PC-9 (cell line): ENCODE results near the gene SAMD1. TPM values are rescaled to one million over a fixed set of nuclear protein-coding genes. Genes with fewer than 3 reads are reported as not detected.

Experiments used
- BruUV-seq: library from RNA; stranded (reverse); fragments of 400-500 nt; replicated peaks from 2 replicates; lab custom pipeline; 2021; lab: Mats Ljungman, UMichigan
- CTCF ChIA-PET: fragments of 300-600 bp; sonication (Branson Sonifier 250); formaldehyde crosslinking; loops from one replicate; lab custom pipeline; 2022; ENCODE audit warnings: antibody characterized with exemption; lab: Charles Lee
- POLR2A ChIA-PET: fragments of 300-600 bp; sonication (Branson Sonifier 250); formaldehyde crosslinking; loops from one replicate; lab custom pipeline; 2022; ENCODE audit warnings: antibody characterized with exemption; ENCODE audit not compliant: unreplicated experiment; lab: Charles Lee
- DNase-seq, 2 experiments: peaks; one replicate each; pipeline versions ENCODE4 v3.0.0 to v3.0.0-alpha.2; 2015 to 2022; ENCODE audit warnings: mixed read lengths in 1 of 2
- H2AFZ ChIP-seq: fragments of 200-600 bp; sonication (generic); 2 replicates; pipeline ENCODE4 v1.8.1; 2017; ENCODE audit warnings: antibody characterized with exemption
- H3F3A ChIP-seq: fragments of 200-600 bp; sonication (generic); 2 replicates; pipeline ENCODE4 v1.8.1; 2017; ENCODE audit warnings: antibody characterized with exemption, mild to moderate bottlenecking, low read depth; ENCODE audit not compliant: insufficient read depth
- H3K27ac ChIP-seq: fragments of 200-600 bp; sonication (generic); 2 replicates; pipeline ENCODE4 v1.6.1; 2016; ENCODE audit warnings: mixed run types
- H3K27me3 ChIP-seq: fragments of 200-600 bp; sonication (generic); 2 replicates; pipeline ENCODE4 v1.6.1; 2016; ENCODE audit warnings: low read depth, mixed run types; ENCODE audit not compliant: insufficient read depth
- H3K36me3 ChIP-seq: fragments of 200-600 bp; sonication (generic); 2 replicates; pipeline ENCODE4 v1.6.1; 2016; ENCODE audit warnings: low read depth, mixed run types
- H3K4me1 ChIP-seq: fragments of 200-600 bp; sonication (generic); replicated peaks from 2 replicates; pipeline ENCODE4 v1.6.1; 2016; ENCODE audit warnings: mixed run types; ENCODE audit not compliant: insufficient read depth
- H3K4me2 ChIP-seq: fragments of 200-600 bp; sonication (generic); 2 replicates; pipeline ENCODE4 v1.6.1; 2017; ENCODE audit warnings: mixed run types
- H3K4me3 ChIP-seq: fragments of 200-600 bp; sonication (generic); 2 replicates; pipeline ENCODE4 v1.6.1; 2016; ENCODE audit warnings: mixed run types
- H3K79me2 ChIP-seq: fragments of 200-600 bp; sonication (generic); 2 replicates; pipeline ENCODE4 v1.6.1; 2017; ENCODE audit warnings: low read depth, mixed run types
- H3K9me2 ChIP-seq: fragments of 200-600 bp; sonication (generic); 2 replicates; pipeline ENCODE4 v1.8.1; 2017; ENCODE audit warnings: mild to moderate bottlenecking; ENCODE audit not compliant: insufficient read depth
- H3K9me3 ChIP-seq: fragments of 200-600 bp; sonication (generic); 2 replicates; pipeline ENCODE4 v1.8.1; 2016; ENCODE audit warnings: low read depth; ENCODE audit not compliant: insufficient read depth
- H4K20me1 ChIP-seq: fragments of 200-600 bp; sonication (generic); 2 replicates; pipeline ENCODE4 v1.8.1; 2017; ENCODE audit not compliant: insufficient read depth
- EZH2 ChIP-seq: fragments of 200-600 bp; sonication (generic); IDR thresholded peaks from 2 replicates; pipeline ENCODE4 v1.8.0; 2017; ENCODE audit warnings: antibody characterized with exemption, low read depth
- intact Hi-C: fragments of 100-400 bp; cut with micrococcal nuclease; formaldehyde crosslinking; loops from one replicate; pipeline ENCODE4 v1.10.0; 2022; ENCODE audit not compliant: unreplicated experiment
- total RNA-seq: library from RNA; stranded (reverse); gene quantifications from 2 replicates; pipeline ENCODE4 v1.2.3, GENCODE V29; 2021
- TF ChIP-seq, protein P1 (sequence below): fragments of 200-600 bp; sonication (generic); conservative IDR thresholded peaks from 2 replicates; pipeline ENCODE4 v1.6.1; 2017; ENCODE audit warnings: mixed run types, antibody characterized with exemption, mild to moderate bottlenecking, moderate library complexity

The SAMD1 gene
- total RNA-seq, 1 experiment from 2014 or later = 50.3 TPM

DNA sequence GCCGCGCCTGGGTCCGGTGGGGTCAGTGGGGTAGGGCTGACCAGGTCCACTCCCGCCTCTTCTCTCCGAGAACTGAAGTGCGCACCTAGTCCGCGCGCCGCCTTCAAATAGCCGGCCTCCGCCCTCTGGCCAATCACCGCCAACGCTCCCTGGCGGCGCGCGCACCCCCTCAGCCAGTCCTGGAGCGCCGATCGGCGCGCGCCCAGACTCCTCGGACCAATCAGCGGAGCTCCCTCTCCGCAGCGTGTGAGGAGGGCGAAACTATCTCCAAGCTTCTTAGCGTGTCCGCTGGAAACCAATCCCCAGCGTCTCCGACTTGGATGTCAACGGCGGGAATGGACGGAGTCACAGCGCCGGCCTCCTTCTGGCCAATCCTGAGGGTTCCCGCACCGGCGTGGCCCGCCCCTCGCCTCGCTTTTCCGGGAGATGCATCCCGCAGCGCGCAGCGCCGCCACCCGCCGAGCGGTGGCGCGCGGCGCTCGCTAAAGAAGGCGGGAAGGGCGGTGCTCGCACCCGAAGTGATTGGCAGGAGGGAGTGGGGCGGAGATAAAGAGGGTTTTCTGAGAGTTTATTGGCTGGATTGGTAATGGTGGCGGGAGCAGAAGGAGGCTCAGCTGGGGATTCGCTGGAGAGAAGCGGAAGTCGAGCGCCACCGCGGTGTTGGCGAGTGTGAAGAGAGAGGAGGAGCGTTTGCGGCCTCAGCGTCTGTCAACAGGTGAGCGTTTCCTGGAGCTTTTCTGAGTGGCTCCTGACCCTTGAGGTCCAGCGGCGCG lies 46.1 kb upstream of the SAMD1 start, which contains the start of gene ASF1B:
TSS of gene ASF1B (minus strand) at position 81 of the 773 bp plus-strand sequence. CDS start 133 bp downstream, outside the sequence.
- Histone ChIP-seq H3K79me2 (peaks cover 38% of the 10 kb centered on the region), H3K4me2 (peak within 1 kb of the TSS; percentile 88), H4K20me1 (no peaks in the 10 kb centered on the region), H3K9me3 (no peaks in the 10 kb centered on the region), H3K9me2 (no peaks in the 10 kb centered on the region), H3K27me3 (no peaks in the 10 kb centered on the region), H3K27ac (peak within 1 kb of the TSS; percentile 80), H3K36me3 (no peaks in the 10 kb centered on the region), H3F3A (peaks cover 48% of the 10 kb centered on the region), H2AFZ (peak within 1 kb of the TSS; percentile 84), H3K4me3 (peak within 1 kb of the TSS; percentile 79), H3K4me1 (peaks cover 29% of the 10 kb centered on the region)
- CTCF ChIA-PET = interaction anchor here (0.5 to 1.2 kb wide), 16 partner anchors 13 to 1096 kb away, joined by 3 to 11 read pairs (median 4); partner anchors contain the start of genes ADGRE5, EPHX3 and ZNF333
- no TSS peak for BruUV-seq
- POLR2A ChIA-PET = interaction anchor here (0.5 to 1.0 kb wide), 17 partner anchors 9 to 1699 kb away, joined by 3 to 7 read pairs (median 4); no protein-coding TSS in a partner anchor
- intact Hi-C loops = loop anchor here (1.0 to 10.0 kb wide), 10 partner anchors 56 to 1016 kb away; partner anchors contain the start of genes DNAJB1, NDUFB7 and PTGER1
- TF ChIP-seq, protein P1, sequence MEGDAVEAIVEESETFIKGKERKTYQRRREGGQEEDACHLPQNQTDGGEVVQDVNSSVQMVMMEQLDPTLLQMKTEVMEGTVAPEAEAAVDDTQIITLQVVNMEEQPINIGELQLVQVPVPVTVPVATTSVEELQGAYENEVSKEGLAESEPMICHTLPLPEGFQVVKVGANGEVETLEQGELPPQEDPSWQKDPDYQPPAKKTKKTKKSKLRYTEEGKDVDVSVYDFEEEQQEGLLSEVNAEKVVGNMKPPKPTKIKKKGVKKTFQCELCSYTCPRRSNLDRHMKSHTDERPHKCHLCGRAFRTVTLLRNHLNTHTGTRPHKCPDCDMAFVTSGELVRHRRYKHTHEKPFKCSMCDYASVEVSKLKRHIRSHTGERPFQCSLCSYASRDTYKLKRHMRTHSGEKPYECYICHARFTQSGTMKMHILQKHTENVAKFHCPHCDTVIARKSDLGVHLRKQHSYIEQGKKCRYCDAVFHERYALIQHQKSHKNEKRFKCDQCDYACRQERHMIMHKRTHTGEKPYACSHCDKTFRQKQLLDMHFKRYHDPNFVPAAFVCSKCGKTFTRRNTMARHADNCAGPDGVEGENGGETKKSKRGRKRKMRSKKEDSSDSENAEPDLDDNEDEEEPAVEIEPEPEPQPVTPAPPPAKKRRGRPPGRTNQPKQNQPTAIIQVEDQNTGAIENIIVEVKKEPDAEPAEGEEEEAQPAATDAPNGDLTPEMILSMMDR = peak; percentile 65
- TF ChIP-seq EZH2 = no peak
- peak; percentile 98 to 99 for DNase-seq

DNA sequence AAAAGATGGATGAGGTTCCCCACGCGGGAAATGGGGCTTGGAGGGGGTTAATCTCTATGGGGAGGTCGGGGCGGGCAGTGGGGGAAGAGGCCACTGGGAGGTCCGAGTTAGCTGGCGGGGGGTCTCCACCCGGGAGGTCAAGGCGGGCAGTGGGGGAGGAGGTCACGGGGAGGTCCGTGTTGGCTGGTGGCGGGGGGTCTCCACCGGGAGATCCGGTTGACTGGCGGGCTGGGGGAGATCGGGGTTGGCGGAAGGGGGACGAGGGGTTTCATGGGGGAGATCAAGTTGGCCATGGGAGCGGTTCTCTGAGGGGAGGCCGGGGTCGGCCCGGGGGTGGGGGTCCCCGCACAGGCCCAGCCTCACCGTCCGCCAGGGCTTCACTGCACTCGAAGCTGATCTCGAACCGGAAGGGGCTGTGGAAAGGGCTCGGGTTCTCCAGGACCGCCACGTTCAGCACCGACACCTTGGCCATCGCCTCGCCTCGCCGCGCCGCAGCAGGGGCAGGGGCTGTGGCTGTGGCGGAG lies 45.5 kb upstream of the SAMD1 start:
- ChIA-PET CTCF (interaction anchor here (0.5 to 1.2 kb wide), 13 partner anchors 13 to 1096 kb away, joined by 3 to 9 read pairs (median 5); partner anchors contain the start of genes ADGRE5, EPHX3 and ZNF333), POLR2A (interaction anchor here (0.5 to 0.7 kb wide), 7 partner anchors 263 to 1317 kb away, joined by 3 to 7 read pairs (median 4); no protein-coding TSS in a partner anchor)
- Histone ChIP-seq H2AFZ (peak overlapping the region; percentile 84), H3K79me2 (peaks cover 38% of the 10 kb centered on the region), H3K27me3 (no peaks in the 10 kb centered on the region), H3K27ac (no peak overlapping the region), H3K9me3 (no peaks in the 10 kb centered on the region), H3K36me3 (no peaks in the 10 kb centered on the region), H3K4me1 (peaks cover 29% of the 10 kb centered on the region), H3K4me3 (peak overlapping the region; percentile 65), H3K9me2 (no peaks in the 10 kb centered on the region), H3K4me2 (peak overlapping the region; percentile 88), H4K20me1 (no peaks in the 10 kb centered on the region), H3F3A (peaks cover 44% of the 10 kb centered on the region)
- intact Hi-C loops = loop anchor here (1.0 to 10.0 kb wide), 9 partner anchors 55 to 1016 kb away; partner anchors contain the start of genes DNAJB1, NDUFB7 and PTGER1
- DNase-seq = peak in 1 of 2 experiments; percentile 44
- TF ChIP-seq, protein P1 = no peak
- TF ChIP-seq EZH2 = no peak
- no TSS peak for BruUV-seq

DNA sequence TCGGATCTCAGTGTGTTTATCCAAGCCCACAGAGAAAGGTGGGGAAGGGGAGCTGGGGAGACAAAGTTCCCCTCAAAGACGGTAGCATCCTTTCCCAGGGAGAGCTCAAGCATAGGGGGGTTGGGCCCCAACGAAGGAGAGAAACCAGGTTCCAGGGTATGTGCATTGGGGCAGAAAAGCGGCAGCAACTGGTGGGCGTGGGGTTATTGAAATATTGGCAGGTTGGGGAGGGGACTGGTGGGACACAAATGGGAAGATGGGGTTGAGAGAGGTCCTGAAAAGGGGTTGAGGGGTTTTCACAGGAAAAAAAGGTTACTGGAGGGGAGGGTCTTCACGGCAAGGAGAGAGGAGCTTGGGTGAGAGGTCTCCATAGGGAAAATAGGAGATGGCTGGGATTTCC lies 44.8 kb upstream of the SAMD1 start:
- BruUV-seq = TSS peak; percentile 40
- Histone ChIP-seq H3K36me3 (no peaks in the 10 kb centered on the region), H3F3A (peaks cover 40% of the 10 kb centered on the region), H3K4me2 (peak overlapping the region; percentile 88), H2AFZ (peak overlapping the region; percentile 84), H4K20me1 (no peaks in the 10 kb centered on the region), H3K79me2 (peaks cover 38% of the 10 kb centered on the region), H3K4me3 (peak overlapping the region; percentile 65; the same call in 1 of the 2 replicates), H3K27ac (no peak overlapping the region), H3K4me1 (peaks cover 29% of the 10 kb centered on the region), H3K27me3 (no peaks in the 10 kb centered on the region), H3K9me3 (no peaks in the 10 kb centered on the region), H3K9me2 (no peaks in the 10 kb centered on the region)
- no peak for TF ChIP-seq EZH2
- TF ChIP-seq, protein P1 = no peak
- no peak for DNase-seq
- intact Hi-C loops = loop anchor here (5.0 to 10.0 kb wide), 5 partner anchors 272 to 1017 kb away; partner anchors contain the start of genes DNAJB1 and PTGER1
- POLR2A ChIA-PET = interaction anchor here (0.6 to 0.7 kb wide), 2 partner anchors 339 to 357 kb away, joined by 7 to 9 read pairs; no protein-coding TSS in a partner anchor
- CTCF ChIA-PET = interaction anchor here (0.6 kb wide), 2 partner anchors 113 to 255 kb away, joined by 3 to 6 read pairs; no protein-coding TSS in a partner anchor
